Measurements from ENCODE around the gene TLCD5. TPM values are rescaled to one million over a fixed set of nuclear protein-coding genes. Genes with fewer than 3 reads are reported as not detected.

The TLCD5 gene
- total RNA-seq, 1 experiment from 2014 or later = 8.3 TPM

DNA sequence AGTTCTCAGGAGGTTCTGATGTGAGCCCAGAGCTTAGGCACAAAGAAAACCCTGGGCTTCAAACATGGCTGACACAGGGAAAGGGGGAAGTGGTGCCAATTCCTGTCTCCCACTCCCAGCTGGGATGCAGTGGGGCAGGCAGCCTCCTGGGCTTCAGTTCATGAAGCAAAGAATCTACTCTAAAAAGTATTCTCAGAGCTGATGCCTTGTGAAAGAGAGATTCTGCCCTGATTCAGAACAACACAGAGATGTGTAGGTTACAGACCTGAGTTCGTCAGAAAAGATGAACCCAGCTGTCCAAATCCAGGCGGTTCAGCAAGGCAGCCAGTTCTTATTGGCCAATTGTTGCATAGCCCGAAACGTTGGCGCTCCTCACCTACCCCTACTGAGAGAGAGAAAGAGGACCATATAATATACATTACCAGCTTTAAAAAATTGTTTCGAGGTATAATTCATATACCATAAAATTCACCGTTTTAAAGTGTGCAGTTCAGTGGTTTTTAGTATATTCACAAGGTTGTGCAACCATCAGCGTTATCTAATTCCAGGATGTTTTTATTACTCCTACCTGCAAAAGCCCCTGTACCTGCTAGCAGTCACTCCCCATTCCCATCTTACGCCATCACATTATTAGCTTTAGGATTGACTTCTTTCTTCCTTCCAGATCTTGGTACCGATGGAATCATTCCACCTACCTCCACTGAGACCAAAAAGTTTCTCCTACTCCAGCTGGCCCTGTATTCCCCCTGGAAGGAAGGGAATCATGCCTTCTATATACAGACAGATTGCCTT lies 7.2 kb upstream of the TLCD5 start (continued):
- TF ChIP-seq, protein P1, sequence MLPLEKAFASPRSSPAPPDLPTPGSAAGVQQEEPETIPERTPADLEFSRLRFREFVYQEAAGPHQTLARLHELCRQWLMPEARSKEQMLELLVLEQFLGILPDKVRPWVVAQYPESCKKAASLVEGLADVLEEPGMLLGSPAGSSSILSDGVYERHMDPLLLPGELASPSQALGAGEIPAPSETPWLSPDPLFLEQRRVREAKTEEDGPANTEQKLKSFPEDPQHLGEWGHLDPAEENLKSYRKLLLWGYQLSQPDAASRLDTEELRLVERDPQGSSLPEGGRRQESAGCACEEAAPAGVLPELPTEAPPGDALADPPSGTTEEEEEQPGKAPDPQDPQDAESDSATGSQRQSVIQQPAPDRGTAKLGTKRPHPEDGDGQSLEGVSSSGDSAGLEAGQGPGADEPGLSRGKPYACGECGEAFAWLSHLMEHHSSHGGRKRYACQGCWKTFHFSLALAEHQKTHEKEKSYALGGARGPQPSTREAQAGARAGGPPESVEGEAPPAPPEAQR (CRISPR knock-in tag; IDR thresholded peaks at IDR 0.05) = no peak
- TF ChIP-seq CREM (CRISPR knock-in tag; IDR thresholded peaks at IDR 0.05) (no peak), ZNF416 (CRISPR knock-in tag; IDR thresholded peaks at IDR 0.05) (no peak)
- TF ChIP-seq, protein P2, sequence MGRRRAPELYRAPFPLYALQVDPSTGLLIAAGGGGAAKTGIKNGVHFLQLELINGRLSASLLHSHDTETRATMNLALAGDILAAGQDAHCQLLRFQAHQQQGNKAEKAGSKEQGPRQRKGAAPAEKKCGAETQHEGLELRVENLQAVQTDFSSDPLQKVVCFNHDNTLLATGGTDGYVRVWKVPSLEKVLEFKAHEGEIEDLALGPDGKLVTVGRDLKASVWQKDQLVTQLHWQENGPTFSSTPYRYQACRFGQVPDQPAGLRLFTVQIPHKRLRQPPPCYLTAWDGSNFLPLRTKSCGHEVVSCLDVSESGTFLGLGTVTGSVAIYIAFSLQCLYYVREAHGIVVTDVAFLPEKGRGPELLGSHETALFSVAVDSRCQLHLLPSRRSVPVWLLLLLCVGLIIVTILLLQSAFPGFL (CRISPR knock-in tag; IDR thresholded peaks at IDR 0.05; ENCODE audit: borderline replicate concordance) = no peak
- TF ChIP-seq, protein P3, sequence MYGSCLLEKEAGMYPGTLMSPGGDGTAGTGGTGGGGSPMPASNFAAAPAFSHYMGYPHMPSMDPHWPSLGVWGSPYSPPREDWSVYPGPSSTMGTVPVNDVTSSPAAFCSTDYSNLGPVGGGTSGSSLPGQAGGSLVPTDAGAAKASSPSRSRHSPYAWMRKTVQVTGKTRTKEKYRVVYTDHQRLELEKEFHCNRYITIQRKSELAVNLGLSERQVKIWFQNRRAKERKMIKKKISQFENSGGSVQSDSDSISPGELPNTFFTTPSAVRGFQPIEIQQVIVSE (CRISPR knock-in tag; IDR thresholded peaks at IDR 0.05; ENCODE audit: borderline replicate concordance) = no peak

DNA sequence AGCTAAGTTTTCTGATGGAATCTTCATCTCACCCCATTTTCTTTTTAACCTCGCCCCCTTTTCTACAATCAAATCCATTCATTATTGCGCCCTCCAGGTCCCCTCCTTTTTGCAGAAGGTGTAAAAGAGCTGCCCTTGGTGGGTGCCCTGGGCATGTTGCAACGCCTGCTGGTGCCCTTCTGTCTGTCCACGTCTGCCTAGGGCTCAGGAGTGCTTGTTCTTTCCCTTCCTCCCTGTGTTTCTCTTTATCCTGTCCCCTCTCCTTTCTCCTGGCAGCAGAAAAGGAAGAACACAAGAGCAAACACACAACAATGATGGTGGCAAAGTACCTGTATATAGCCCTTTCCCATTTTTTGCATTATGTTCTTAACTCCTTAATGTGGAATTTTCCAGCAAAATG lies 6.2 kb upstream of the TLCD5 start:
- Mint-ChIP-seq H3K36me3 (no peaks in the 10 kb centered on the region), H3K27me3 (ENCODE audit: low read depth) (peaks cover 7% of the 10 kb centered on the region), H3K27ac (no peak overlapping the region), H3K4me1 (peaks cover 19% of the 10 kb centered on the region), H3K4me3 (no peak overlapping the region), H3K9me3 (no peaks in the 10 kb centered on the region)
- ChIA-PET POLR2A (no interaction called here), CTCF (interaction anchor here (1.8 to 2.0 kb wide), 2 partner anchors 16 kb away, joined by 8 to 25 read pairs; no protein-coding TSS in a partner anchor)
- no peak for ATAC-seq
- TF ChIP-seq TEAD4 (CRISPR knock-in tag; IDR thresholded peaks at IDR 0.05) = no peak
- TF ChIP-seq, protein P4, sequence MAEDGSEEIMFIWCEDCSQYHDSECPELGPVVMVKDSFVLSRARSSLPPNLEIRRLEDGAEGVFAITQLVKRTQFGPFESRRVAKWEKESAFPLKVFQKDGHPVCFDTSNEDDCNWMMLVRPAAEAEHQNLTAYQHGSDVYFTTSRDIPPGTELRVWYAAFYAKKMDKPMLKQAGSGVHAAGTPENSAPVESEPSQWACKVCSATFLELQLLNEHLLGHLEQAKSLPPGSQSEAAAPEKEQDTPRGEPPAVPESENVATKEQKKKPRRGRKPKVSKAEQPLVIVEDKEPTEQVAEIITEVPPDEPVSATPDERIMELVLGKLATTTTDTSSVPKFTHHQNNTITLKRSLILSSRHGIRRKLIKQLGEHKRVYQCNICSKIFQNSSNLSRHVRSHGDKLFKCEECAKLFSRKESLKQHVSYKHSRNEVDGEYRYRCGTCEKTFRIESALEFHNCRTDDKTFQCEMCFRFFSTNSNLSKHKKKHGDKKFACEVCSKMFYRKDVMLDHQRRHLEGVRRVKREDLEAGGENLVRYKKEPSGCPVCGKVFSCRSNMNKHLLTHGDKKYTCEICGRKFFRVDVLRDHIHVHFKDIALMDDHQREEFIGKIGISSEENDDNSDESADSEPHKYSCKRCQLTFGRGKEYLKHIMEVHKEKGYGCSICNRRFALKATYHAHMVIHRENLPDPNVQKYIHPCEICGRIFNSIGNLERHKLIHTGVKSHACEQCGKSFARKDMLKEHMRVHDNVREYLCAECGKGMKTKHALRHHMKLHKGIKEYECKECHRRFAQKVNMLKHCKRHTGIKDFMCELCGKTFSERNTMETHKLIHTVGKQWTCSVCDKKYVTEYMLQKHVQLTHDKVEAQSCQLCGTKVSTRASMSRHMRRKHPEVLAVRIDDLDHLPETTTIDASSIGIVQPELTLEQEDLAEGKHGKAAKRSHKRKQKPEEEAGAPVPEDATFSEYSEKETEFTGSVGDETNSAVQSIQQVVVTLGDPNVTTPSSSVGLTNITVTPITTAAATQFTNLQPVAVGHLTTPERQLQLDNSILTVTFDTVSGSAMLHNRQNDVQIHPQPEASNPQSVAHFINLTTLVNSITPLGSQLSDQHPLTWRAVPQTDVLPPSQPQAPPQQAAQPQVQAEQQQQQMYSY (CRISPR knock-in tag; IDR thresholded peaks at IDR 0.05) = no peak
- TF ChIP-seq, protein P5, sequence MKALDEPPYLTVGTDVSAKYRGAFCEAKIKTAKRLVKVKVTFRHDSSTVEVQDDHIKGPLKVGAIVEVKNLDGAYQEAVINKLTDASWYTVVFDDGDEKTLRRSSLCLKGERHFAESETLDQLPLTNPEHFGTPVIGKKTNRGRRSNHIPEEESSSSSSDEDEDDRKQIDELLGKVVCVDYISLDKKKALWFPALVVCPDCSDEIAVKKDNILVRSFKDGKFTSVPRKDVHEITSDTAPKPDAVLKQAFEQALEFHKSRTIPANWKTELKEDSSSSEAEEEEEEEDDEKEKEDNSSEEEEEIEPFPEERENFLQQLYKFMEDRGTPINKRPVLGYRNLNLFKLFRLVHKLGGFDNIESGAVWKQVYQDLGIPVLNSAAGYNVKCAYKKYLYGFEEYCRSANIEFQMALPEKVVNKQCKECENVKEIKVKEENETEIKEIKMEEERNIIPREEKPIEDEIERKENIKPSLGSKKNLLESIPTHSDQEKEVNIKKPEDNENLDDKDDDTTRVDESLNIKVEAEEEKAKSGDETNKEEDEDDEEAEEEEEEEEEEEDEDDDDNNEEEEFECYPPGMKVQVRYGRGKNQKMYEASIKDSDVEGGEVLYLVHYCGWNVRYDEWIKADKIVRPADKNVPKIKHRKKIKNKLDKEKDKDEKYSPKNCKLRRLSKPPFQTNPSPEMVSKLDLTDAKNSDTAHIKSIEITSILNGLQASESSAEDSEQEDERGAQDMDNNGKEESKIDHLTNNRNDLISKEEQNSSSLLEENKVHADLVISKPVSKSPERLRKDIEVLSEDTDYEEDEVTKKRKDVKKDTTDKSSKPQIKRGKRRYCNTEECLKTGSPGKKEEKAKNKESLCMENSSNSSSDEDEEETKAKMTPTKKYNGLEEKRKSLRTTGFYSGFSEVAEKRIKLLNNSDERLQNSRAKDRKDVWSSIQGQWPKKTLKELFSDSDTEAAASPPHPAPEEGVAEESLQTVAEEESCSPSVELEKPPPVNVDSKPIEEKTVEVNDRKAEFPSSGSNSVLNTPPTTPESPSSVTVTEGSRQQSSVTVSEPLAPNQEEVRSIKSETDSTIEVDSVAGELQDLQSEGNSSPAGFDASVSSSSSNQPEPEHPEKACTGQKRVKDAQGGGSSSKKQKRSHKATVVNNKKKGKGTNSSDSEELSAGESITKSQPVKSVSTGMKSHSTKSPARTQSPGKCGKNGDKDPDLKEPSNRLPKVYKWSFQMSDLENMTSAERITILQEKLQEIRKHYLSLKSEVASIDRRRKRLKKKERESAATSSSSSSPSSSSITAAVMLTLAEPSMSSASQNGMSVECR (CRISPR knock-in tag; IDR thresholded peaks at IDR 0.05; ENCODE audit: borderline replicate concordance) = no peak
- DNase-seq (ENCODE audit: low spot score) = no peak

- TF ChIP-seq, protein P5 (CRISPR knock-in tag; IDR thresholded peaks at IDR 0.05; ENCODE audit: borderline replicate concordance) = no peak
- no peak for TF ChIP-seq CTCF (IDR thresholded peaks at IDR 0.05)
- no peak for TF ChIP-seq JUN (CRISPR knock-in tag; IDR thresholded peaks at IDR 0.05)
- H3K9me3 Mint-ChIP-seq = peaks cover 3% of the 10 kb centered on the region; the same call in 1 of the 2 replicates
- ATAC-seq (no peak), DNase-seq (ENCODE audit: low spot score) (no peak)
- peaks cover 17% of the 10 kb centered on the region for H3K4me1 Mint-ChIP-seq
- no peak overlapping the region for H3K27ac Mint-ChIP-seq
- H3K27me3 Mint-ChIP-seq (ENCODE audit: low read depth) = peaks cover 16% of the 10 kb centered on the region
- peak overlapping the region; percentile 78 for H3K4me3 Mint-ChIP-seq
- peaks cover 6% of the 10 kb centered on the region for H3K36me3 Mint-ChIP-seq
- ChIA-PET POLR2A (no interaction called here), CTCF (interaction anchor here (1.1 to 2.5 kb wide), 2 partner anchors 9 to 23 kb away, joined by 3 to 26 read pairs; partner anchors contain the start of gene ARHGEF12)
Measured at GRCh38 chr11:120326228-120326627, 1.1 kb downstream of the TLCD5 start.

All from WTC11 (cell line).